Activated CD4-positive, alpha-beta T cell treated with anti-CD3 and anti-CD28 coated beads, Interleukin-2, amount 50 U/mL, for 48 hours (primary cell): Measurements from ENCODE around the gene COQ4.
"Not testable (repeated sequence)": the region's sequence is repeated elsewhere in the genome, so short reads cannot be mapped to it uniquely, and the experiment has no call there.

Source experiments
- DNase-seq, 2 experiments: peaks; one replicate each; pipeline ENCODE4 v3.0.0-alpha.2; 2020

Gene COQ4

DNA sequence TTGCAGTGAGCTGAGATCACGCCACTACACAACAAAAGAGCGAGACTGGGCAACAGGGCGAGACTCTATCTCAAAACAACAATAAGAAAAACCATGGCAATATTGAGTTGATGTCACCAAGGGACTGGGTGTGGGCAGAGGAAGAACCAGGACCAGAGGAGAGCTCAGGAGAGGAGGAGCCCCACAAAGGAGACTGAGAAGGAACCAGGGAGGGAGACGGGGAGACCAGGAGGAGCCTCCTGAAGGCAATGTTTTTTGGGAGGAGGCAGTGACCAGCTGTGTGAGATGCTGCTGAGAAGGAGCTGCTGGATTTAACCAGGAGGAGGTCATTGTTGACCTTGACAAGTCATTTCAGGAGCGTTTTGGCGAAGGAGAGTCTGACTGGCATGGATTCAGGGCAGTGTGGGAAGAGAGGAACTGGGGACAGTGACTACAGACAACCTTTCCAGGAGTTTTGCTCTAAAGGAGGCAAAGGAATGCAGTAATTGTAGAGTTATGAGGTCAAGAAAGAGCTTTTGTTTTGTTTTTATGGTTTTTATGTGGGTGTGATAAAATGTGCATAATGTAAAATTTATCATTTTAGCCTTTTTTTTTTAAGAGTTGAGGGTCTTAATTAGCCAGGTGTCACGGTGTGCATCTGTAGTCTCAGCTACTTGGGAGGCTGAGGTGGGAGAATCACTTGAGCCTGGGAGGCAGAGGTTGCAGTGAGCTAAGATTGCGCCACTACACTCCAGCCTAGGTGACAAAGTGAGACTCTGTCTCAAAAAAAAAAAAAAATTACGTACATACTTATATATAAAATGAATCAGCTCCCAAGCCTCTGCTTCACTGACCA lies 18.3 kb upstream of the COQ4 start:
- DNase-seq: no peak

DNA sequence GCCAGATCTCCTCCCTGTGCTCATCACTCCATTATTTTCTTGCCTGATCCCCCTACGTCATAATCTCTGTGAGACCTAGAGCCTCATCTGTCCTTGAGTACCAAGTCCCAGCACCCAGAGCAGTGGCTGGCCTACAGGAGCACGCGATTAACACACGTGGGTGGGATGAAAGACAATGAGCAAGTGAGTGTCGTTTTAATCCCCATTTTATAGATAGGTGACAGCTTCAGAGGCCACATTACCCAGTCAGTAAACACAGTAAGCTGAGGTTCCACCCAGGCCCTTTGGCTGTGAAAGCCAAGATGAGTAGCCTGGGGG lies 17.7 kb upstream of the COQ4 start:
- DNase-seq: no peak

GRCh38 chr9:128309551-128309950 lies 13.1 kb upstream of the COQ4 start:
- DNase-seq: no peak

- DNase-seq: no peak
These were observed 12.2 kb upstream of the COQ4 start for GRCh38 chr9:128310461-128310860.

- DNase-seq: no peak
These were observed 7.9 kb upstream of the COQ4 start for GRCh38 chr9:128314697-128315096.

DNA sequence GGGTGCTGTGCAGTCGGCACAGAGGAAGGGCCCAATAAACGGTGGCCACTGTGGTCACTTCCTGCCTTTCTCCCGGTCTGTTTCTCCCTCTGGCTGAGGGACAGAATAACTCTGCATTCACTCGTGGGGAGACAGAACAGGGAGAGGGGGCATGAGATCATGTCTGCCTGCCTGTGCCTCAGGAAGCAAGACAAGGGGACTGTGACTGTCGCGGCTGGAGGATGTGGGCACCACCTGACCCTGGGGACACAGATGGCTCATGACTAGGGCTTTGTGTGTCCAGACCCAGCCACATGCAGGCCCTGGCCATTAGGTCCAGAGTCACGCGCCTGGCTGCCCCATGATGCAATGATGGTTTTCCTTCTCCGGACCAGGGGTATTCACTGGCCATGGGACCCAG lies 6.2 kb upstream of the COQ4 start:
- no peak for DNase-seq

DNA sequence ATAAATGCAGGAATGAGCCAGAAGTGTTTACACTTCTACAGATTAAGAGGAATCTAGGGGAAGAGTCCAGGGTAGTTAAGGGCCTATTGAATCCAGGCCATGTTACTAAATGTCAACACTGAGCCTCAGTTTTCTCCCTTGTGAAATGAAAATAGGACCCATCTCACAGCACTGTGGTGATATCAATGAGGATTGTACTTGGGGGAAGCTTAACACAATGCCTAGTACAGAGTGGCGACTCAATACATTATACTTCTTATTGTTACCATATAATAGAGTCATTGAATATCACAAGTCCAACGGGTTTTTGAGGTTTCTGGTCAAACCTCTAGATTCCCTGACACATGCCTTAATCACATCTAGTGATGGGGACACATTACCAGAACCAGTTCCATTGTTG lies 5.0 kb upstream of the COQ4 start:
- no peak for DNase-seq

- no peak for DNase-seq
These were observed 1.3 kb upstream of the COQ4 start for GRCh38 chr9:128321343-128321742.

- no peak for DNase-seq
These were observed 698 bp upstream of the COQ4 start for GRCh38 chr9:128321879-128322403.

- DNase-seq: no peak
These were observed 632 bp downstream of the COQ4 start for GRCh38 chr9:128323212-128323730.

DNA sequence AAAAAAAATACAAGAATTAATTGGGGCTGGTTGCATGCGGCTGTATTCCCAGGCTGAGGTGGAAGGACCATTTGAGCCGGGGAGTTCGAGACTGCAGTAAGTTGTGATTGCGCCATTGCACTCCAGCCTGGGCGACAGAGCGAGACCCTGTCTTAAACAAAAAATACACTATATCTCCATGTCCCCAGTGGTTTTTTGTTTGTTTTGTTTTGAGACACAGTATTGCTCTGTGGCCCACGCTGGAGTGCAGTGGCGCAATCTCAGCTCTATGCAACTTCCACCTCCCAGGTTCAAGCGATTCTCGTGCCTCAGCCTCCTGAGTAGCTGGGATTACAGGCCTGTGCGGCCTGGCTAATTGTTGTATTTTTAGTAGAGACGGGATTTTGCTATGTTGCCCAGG lies 1.2 kb downstream of the COQ4 start:
- no peak for DNase-seq

- no peak for DNase-seq
These were observed 1.8 kb downstream of the COQ4 start for GRCh38 chr9:128324401-128324800.

DNA sequence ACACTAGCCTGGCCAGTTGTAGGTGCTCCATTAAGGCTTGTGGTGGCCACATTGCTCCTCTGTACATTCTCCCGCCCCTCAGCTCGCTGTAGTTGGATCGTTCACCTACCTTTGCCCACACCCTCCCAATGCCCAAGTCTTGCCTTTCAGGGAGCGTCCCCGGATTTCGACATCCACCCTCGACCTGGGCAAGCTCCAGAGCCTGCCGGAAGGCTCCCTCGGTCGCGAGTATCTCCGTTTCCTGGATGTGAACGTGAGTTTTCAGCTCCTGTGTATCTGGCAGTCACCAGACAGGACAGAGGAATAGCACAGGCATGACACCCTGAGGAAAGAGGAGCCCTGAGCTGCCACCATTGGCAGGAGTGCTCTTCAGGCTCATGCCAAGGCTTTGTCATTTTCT lies 3.0 kb downstream of the COQ4 start:
- no peak for DNase-seq

GRCh38 chr9:128333451-128333869 lies 10.8 kb downstream of the COQ4 start:
- DNase-seq: no peak

- DNase-seq: no peak
These were observed 12.5 kb downstream of the COQ4 start for GRCh38 chr9:128335161-128335560.

GRCh38 chr9:128335914-128336313 lies 13.3 kb downstream of the COQ4 start:
- no peak for DNase-seq

DNA sequence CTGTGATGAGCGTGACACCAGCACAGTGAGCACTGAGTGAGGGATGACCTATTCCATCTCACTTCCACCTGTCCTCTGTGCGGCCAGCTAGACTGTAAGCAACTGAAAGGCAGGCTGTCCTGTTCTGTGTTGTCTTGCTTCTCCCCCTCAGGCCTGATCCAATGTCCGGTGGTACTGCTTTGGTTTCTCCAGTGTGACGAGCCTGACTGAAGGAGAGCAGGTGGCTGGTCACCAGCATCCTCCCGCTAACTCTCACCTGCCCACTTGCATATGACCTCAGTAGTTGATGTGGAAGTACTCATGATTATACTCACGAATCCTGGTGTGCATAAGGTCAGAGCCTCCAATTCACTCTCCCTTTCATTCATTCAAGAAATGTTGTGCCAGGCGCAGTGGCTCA lies 15.3 kb downstream of the COQ4 start:
- no peak for DNase-seq

DNA sequence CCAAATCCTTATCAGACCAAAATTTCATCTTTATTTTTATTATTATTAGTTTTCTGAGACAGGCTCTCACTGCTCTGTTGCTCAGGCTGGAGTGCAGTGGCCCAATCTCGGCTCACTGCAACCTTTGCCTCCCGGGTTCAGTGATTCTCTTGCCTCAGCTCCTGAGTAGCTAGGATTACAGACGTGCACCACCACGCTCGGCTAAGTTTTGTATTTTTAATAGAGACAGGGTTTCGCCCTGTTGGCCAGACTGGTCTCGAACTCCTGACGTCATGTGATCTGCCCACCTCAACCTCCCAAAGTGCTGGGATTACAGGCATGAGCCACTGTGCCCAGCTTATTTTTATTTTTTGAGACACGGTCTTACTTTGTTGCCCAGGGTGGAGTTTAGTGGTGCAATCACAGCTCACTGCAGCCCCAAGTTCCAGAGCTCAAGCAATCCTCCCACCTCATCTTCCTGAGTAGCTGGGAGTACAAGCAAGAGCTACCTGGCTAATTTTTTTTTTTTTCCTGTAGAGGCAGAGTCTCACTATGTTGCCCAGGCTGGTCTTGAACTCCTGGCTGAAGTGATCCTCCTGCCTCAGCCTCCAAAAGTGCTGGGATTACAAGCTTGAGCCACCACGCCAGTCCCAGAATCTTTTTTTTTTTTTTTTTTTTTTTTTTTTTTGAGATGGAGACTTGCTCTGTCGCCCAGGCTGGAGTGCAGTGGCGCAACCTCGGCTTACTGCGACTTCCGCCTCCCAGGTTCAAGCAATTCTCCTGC lies 16.4 kb downstream of the COQ4 start:
- DNase-seq: not testable (repeated sequence)

GRCh38 chr9:128339761-128340690 lies 17.4 kb downstream of the COQ4 start, which contains the start of gene SLC27A4:
TSS of gene SLC27A4 (plus strand) at chr9:128340527. CDS start at chr9:128343133, 2,606 bp downstream.
- DNase-seq: peak; percentile 74 to 78

GRCh38 chr9:128340691-128341434 lies 18.2 kb downstream of the COQ4 start:
- peak; percentile 21 to 30 for DNase-seq

GRCh38 chr9:128341435-128341849 lies 18.8 kb downstream of the COQ4 start:
- DNase-seq: peak; percentile 74 to 76
